Large intestine (tissue), 3 donors: Measurements from ENCODE around the gene OSBPL9. TPM values are rescaled to one million over a fixed set of nuclear protein-coding genes. Genes with fewer than 3 reads are reported as not detected.

ENCODE experiments used
- DNase-seq, 2 donors: peaks; one replicate each; pipeline versions ENCODE4 v3.0.0 to v3.0.0-alpha.2; 2013
- H3K27ac ChIP-seq: one replicate; pipeline ENCODE4 v1.5.1; 2013; ENCODE audit warnings: low read length
- H3K27me3 ChIP-seq: 2 replicates; pipeline ENCODE4 v1.6.1; 2013; ENCODE audit warnings: low read length; ENCODE audit not compliant: control insufficient read depth, insufficient read depth
- H3K36me3 ChIP-seq: 2 replicates; pipeline ENCODE4 v1.6.1; 2013; ENCODE audit warnings: low read length; ENCODE audit not compliant: control insufficient read depth, insufficient read depth
- H3K4me1 ChIP-seq: one replicate; pipeline ENCODE4 v1.6.1; 2013; ENCODE audit warnings: low read length; ENCODE audit not compliant: control insufficient read depth, insufficient read depth
- H3K4me3 ChIP-seq: one replicate; pipeline ENCODE4 v1.5.1; 2013; ENCODE audit warnings: low read length
- H3K9me3 ChIP-seq: one replicate; pipeline ENCODE4 v1.6.1; 2013; ENCODE audit warnings: mild to moderate bottlenecking, low read depth, low read length, moderate library complexity; ENCODE audit not compliant: control insufficient read depth
- WGBS: methylation state at CpG from one replicate; pipeline ENCODE4 v1.1.5; 2013; ENCODE audit warnings: low lambda C conversion rate; ENCODE audit not compliant: insufficient coverage; 5-methylcytosine and 5-hydroxymethylcytosine counted together
- polyA plus RNA-seq: library from polyadenylated mRNA; unstranded; fragments of 120-200 nt; gene quantifications from one replicate; pipeline ENCODE4 v1.2.1, GENCODE V29; 2013

OSBPL9 gene
- polyA plus RNA-seq, 1 donor: 64.1 TPM

DNA sequence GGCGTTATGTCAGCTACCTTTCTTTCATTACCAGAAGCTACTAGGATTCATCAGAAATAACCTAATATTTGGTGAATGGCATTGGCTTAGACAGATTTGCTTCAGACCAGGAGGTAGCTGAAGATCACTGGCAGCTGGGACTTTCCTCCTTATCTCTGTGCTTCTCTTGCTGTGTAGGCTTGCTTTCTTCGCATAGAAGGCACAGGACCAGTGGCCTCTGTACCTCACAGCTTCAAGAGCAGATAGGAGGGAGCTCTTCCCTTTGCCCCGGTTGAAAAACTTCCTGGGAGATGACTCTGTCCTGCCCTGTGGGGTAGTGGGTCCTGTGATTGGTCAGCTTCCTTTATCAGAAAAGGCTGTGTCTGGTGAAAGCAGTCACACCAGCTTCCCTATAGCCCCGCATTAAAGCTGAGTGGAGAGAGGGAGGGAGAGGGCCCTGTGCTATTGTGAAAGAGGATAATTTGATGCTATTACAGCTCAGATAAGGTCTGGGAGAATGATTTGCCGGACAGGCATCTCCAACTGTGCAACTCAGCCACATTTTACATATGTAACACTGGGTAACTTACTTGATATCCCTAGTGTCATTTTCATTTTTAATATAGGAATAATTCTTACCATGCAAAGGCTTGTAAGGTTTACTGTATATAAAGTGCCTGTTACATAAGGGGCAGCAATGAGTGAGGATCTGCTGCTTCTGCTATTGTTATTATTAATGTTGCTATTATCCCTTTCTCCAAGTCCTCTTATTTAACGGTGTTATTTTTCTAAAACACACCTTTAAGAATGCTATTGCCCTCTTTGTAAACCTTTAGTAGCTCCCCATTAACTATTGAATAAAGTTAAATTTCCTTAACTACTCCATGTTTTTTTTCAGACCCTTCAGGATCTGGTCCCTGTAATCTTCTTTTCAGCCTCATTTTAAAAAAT, 31.6 kb downstream of the OSBPL9 start:
- Histone ChIP-seq H3K4me1 (peaks cover 23% of the 10 kb centered on the region), H3K4me3 (no peak overlapping the region), H3K36me3 (no peaks in the 10 kb centered on the region), H3K27me3 (no peaks in the 10 kb centered on the region), H3K27ac (peak overlapping the region; percentile 91), H3K9me3 (no peaks in the 10 kb centered on the region)
- DNase-seq: peak; percentile 93 to 97
- WGBS: 8% methylated on average over 2 of the region's 6 CpGs

DNA sequence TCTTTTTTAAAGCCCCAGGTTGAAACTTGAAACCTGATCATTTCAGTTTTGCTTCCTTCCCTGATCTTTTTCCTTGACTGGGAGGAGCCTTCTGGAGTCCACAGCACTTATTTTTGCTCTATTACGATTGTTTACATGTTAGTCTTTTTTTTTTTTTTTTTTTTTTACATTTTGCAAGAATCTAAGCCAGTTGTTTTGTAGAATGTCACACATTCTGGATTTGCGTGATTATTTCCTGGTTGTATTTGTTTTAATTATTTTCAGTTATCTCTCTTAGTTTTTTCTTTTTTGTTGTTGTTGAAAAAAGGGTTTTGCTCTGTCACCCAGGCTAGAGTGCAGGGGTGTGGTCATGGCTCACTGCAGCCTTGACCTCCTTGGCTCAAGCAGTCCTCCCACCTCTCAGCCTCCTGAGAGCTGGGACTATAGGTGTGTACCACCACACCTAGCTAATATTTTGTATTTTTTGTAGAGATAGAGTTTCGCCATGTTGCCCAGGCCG, 32.8 kb downstream of the OSBPL9 start:
- Histone ChIP-seq H3K9me3 (no peaks in the 10 kb centered on the region), H3K4me1 (peaks cover 23% of the 10 kb centered on the region), H3K36me3 (no peaks in the 10 kb centered on the region), H3K27me3 (no peaks in the 10 kb centered on the region), H3K27ac (peak overlapping the region; percentile 69), H3K4me3 (no peak overlapping the region)
- no peak for DNase-seq
- WGBS: 42% methylated on average over 1 of the region's 4 CpGs

DNA sequence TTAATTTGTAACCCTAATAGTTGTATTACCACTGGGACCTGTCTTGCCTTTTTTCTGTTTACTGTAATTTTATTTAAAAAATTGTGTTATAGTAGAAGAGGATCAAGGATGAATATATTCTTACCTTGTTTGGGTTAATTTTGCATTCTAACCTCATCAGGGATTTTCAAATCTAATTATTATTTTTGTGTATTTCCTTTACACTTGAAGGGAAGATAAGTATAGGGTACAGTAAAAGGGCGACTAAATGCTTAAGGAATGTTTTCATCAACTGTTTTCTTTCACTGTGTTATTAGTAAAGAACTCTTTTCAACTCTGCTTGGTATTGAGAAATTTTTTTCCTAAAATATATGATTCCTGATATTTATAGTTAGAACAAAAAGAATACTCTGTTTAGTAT, 33.3 kb downstream of the OSBPL9 start:
- WGBS: 100% methylated on average over 1 of the region's 1 CpG
- H3K27ac ChIP-seq: peak overlapping the region; percentile 69

GRCh38 chr1:51651552-51651942, 34.7 kb downstream of the OSBPL9 start:
- no peak overlapping the region for H3K27ac ChIP-seq

More for the DNA sequence above, 33.3 kb downstream of the OSBPL9 start:
- Histone ChIP-seq H3K27me3 (no peaks in the 10 kb centered on the region), H3K4me1 (peaks cover 21% of the 10 kb centered on the region), H3K4me3 (no peak overlapping the region), H3K36me3 (no peaks in the 10 kb centered on the region), H3K9me3 (no peaks in the 10 kb centered on the region)
- no peak for DNase-seq

DNA sequence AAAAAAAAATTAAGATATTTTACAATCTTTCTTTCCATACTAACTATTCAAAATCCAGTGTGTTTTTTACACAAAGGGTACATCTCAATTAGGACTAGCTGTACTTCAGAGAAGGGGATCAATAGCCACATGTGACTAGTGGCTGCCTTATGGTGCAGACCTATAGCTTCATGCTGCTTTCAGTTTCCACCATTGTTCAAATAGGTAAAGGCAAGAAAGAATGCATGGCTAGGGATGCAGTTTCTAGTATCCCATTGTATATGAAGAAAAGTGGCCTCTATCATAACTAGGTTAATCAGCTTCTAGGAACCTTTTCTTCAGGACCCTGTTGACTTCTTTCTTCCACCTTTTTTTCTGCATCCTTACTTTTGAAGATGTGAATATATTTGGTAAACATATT, 35.7 kb downstream of the OSBPL9 start:
- no peaks in the 10 kb centered on the region for H3K9me3 ChIP-seq
- H3K4me1 ChIP-seq: peaks cover 17% of the 10 kb centered on the region
- no peak overlapping the region for H3K4me3 ChIP-seq
- no peak for DNase-seq
- peaks cover 2% of the 10 kb centered on the region for H3K36me3 ChIP-seq
- H3K27me3 ChIP-seq: no peaks in the 10 kb centered on the region
- H3K27ac ChIP-seq: no peak overlapping the region

More at GRCh38 chr1:51651552-51651942, 34.7 kb downstream of the OSBPL9 start:
- DNase-seq: no peak
- Histone ChIP-seq H3K36me3 (no peaks in the 10 kb centered on the region), H3K9me3 (no peaks in the 10 kb centered on the region), H3K4me3 (no peak overlapping the region), H3K27me3 (no peaks in the 10 kb centered on the region), H3K4me1 (peaks cover 21% of the 10 kb centered on the region)
- 100% methylated on average over 1 of the region's 3 CpGs for WGBS

- H3K4me3 ChIP-seq: no peak overlapping the region
- no peak for DNase-seq
- no peaks in the 10 kb centered on the region for H3K27me3 ChIP-seq
- peaks cover 2% of the 10 kb centered on the region for H3K36me3 ChIP-seq
- peaks cover 12% of the 10 kb centered on the region for H3K4me1 ChIP-seq
- no peaks in the 10 kb centered on the region for H3K9me3 ChIP-seq
- no peak overlapping the region for H3K27ac ChIP-seq
Observed at GRCh38 chr1:51653127-51653526, 36.2 kb downstream of the OSBPL9 start.

DNA sequence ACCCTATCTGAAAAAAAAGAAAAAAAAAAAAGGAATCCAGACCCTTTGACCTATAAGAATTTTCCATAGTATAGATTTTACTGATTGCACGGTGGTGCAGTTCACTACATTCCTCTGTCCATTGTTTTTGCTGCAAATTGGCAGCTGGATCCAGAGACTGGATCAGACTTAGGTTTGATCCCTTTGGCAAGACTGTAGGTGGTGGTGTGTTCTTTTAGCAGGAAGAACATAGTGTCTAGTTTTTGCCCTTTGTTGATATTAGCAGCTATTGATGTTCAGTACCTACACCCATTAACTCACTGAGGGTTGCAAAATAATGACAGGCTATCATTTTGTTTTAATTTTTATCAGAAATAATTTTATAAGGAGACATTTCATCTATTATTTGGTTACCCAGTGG, 37.1 kb downstream of the OSBPL9 start:
- WGBS: no CpG with 5 or more reads among the region's 1 CpG
- H3K9me3 ChIP-seq: no peaks in the 10 kb centered on the region
- peaks cover 8% of the 10 kb centered on the region for H3K4me1 ChIP-seq
- H3K27ac ChIP-seq: no peak overlapping the region
- peaks cover 2% of the 10 kb centered on the region for H3K36me3 ChIP-seq
- H3K4me3 ChIP-seq: no peak overlapping the region
- no peak for DNase-seq
- H3K27me3 ChIP-seq: no peaks in the 10 kb centered on the region

GRCh38 chr1:51656374-51656773, 39.5 kb downstream of the OSBPL9 start:
- Histone ChIP-seq H3K27ac (no peak overlapping the region), H3K27me3 (no peaks in the 10 kb centered on the region), H3K9me3 (no peaks in the 10 kb centered on the region), H3K4me3 (no peak overlapping the region), H3K4me1 (no peaks in the 10 kb centered on the region), H3K36me3 (peaks cover 2% of the 10 kb centered on the region)
- DNase-seq: no peak
- 93% methylated on average over 2 of the region's 4 CpGs for WGBS

- Histone ChIP-seq H3K27ac (no peak overlapping the region), H3K4me3 (no peak overlapping the region), H3K36me3 (peaks cover 2% of the 10 kb centered on the region), H3K4me1 (no peaks in the 10 kb centered on the region), H3K9me3 (no peaks in the 10 kb centered on the region), H3K27me3 (no peaks in the 10 kb centered on the region)
- DNase-seq: no peak
- WGBS: no CpG with 5 or more reads among the region's 1 CpG
Observed at GRCh38 chr1:51660580-51660979, 43.7 kb downstream of the OSBPL9 start.

DNA sequence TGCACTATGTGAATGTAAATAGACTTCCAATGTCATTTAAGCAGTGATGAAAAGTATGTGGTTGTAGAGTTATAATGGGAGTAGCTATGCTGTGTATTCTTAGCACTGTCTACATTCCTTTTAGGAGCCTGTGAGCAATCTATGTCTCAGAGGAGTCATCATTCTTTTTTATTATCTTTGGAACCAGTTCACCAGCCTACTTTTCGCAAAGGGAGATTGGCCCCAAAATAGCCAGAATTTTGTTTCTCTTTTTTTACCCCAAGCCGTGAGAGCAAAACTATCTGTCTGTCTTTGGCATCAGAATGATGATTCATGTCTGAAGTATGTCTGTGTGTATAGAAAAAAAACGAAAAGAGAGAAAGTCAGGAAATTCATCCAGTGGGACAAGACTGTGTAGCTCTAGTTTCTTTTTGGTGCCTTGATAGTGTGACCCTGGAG, 44.2 kb downstream of the OSBPL9 start:
- DNase-seq: no peak
- no CpG with 5 or more reads among the region's 3 CpGs for WGBS
- no peaks in the 10 kb centered on the region for H3K4me1 ChIP-seq

DNA sequence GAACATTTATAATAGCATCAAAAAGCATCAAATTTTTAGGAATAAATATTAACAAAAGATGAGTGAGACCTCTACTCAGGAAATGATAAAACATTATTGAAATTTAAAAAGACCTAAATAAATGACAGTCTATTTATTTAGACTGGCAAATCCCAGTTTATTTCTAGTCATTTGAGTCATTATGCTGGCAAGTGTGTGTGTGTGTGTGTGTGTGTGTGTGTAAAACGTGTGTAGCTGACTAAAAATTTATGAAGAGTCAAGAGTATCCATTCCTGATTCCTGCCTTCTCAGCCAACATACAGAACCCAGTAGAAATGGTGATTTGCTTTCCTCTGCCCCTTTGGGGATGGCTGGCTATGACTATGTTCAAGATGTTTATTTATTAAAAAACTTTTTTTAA, 46.2 kb downstream of the OSBPL9 start:
- no CpG with 5 or more reads among the region's 1 CpG for WGBS
- Histone ChIP-seq H3K27ac (no peak overlapping the region), H3K27me3 (no peaks in the 10 kb centered on the region), H3K4me3 (no peak overlapping the region), H3K9me3 (no peaks in the 10 kb centered on the region), H3K36me3 (no peaks in the 10 kb centered on the region), H3K4me1 (no peaks in the 10 kb centered on the region)
- DNase-seq: no peak

More for the DNA sequence above, 44.2 kb downstream of the OSBPL9 start:
- H3K27me3 ChIP-seq: no peaks in the 10 kb centered on the region
- no peak overlapping the region for H3K27ac ChIP-seq
- H3K4me3 ChIP-seq: no peak overlapping the region
- peaks cover 2% of the 10 kb centered on the region for H3K36me3 ChIP-seq
- H3K9me3 ChIP-seq: no peaks in the 10 kb centered on the region
